Endothelial cell of umbilical vein (primary cell): ENCODE results near the gene XPO5. TPM values are rescaled to one million over a fixed set of nuclear protein-coding genes. Genes with fewer than 3 reads are reported as not detected.

Source experiments
- BruUV-seq: library from RNA; stranded (reverse); fragments of 400-500 nt; replicated peaks from 2 replicates; lab custom pipeline; 2021; lab: Mats Ljungman, UMichigan
- CTCF ChIA-PET: fragments of 300-600, 350-600 bp; sonication (Branson Sonifier 250); formaldehyde crosslinking; loops from one replicate; lab custom pipeline; 2021; ENCODE audit warnings: antibody characterized with exemption, inconsistent platforms; lab: Charles Lee
- POLR2A ChIA-PET: fragments of 300-600, 350-600 bp; sonication (Branson Sonifier 250); formaldehyde crosslinking; loops from one replicate; lab custom pipeline; 2021; ENCODE audit warnings: antibody characterized with exemption, inconsistent platforms; lab: Charles Lee
- DNase-seq: peaks from one replicate; pipeline ENCODE4 v3.0.0-alpha.2; 2011; ENCODE audit warnings: low read depth, low spot score
- FAIRE-seq: peaks from 2 replicates; lab custom pipeline; 2011; peaks lifted over from hg19 to GRCh38; lab: Jason Lieb, UNC
- H2AFZ ChIP-seq: 2 replicates; pipeline ENCODE4 v1.6.0; 2012; ENCODE audit warnings: low read depth, low read length, control low read depth, inconsistent platforms
- H3K27ac ChIP-seq: 2 replicates; pipeline ENCODE4 v1.5.1; 2011; ENCODE audit warnings: low read depth, mild to moderate bottlenecking, control low read depth, low read length, moderate library complexity; ENCODE audit not compliant: insufficient read depth
- H3K27me3 ChIP-seq, 2 experiments: 2 replicates each; pipeline versions ENCODE4 v1.6.0 to v1.6.1; 2011; ENCODE audit warnings: low read length in 2 of 2, mixed read lengths in 1 of 2; ENCODE audit not compliant: control insufficient read depth in 2 of 2, insufficient read depth in 2 of 2
- H3K36me3 ChIP-seq, 2 experiments: 2 replicates in 1 of 2; 3 replicates in 1 of 2; pipeline ENCODE4 v1.5.1; 2011; ENCODE audit warnings: low read length in 2 of 2, mild to moderate bottlenecking in 1 of 2, moderate library complexity in 1 of 2; ENCODE audit not compliant: control insufficient read depth in 2 of 2, insufficient read depth in 2 of 2; ENCODE audit errors: extremely low read depth in 1 of 2
- H3K4me1 ChIP-seq: 3 replicates; pipeline ENCODE4 v1.5.1; 2011; ENCODE audit warnings: mild to moderate bottlenecking, low read length; ENCODE audit not compliant: control insufficient read depth, insufficient read depth; ENCODE audit errors: extremely low read depth
- H3K4me2 ChIP-seq: 2 replicates; pipeline ENCODE4 v1.6.1; 2011; ENCODE audit warnings: low read length, control low read depth, mixed read lengths; ENCODE audit not compliant: insufficient read depth
- H3K4me3 ChIP-seq, 3 experiments: fragments of 200-600 bp in 1 of 3; sonication (generic), shearing (Covaris generic) in 1 of 3; replicated peaks in 1 of 3; 2 replicates each; pipeline ENCODE4 v1.5.1; 2011 to 2016; ENCODE audit warnings: control low read depth in 3 of 3, low read length in 3 of 3, mild to moderate bottlenecking in 2 of 3, inconsistent platforms in 1 of 3, low read depth in 1 of 3, moderate library complexity in 1 of 3; ENCODE audit not compliant: insufficient read depth in 1 of 3
- H3K79me2 ChIP-seq: 2 replicates; pipeline ENCODE4 v1.6.0; 2012; ENCODE audit warnings: low read length, inconsistent platforms; ENCODE audit not compliant: control insufficient read depth, insufficient read depth
- H3K9ac ChIP-seq: replicated peaks from 2 replicates; pipeline ENCODE3; 2011; ENCODE audit warnings: low read length, control low read depth; ENCODE audit not compliant: insufficient read depth; ENCODE audit errors: extremely low read depth
- H3K9me1 ChIP-seq: replicated peaks from 3 replicates; pipeline ENCODE4 v1.6.0; 2011; ENCODE audit warnings: mild to moderate bottlenecking, low read length; ENCODE audit not compliant: control insufficient read depth, insufficient read depth; ENCODE audit errors: extremely low read depth
- H3K9me3 ChIP-seq: replicated peaks from 2 replicates; pipeline ENCODE4 v1.5.1; 2012; ENCODE audit warnings: low read length, inconsistent platforms; ENCODE audit not compliant: control insufficient read depth, insufficient read depth
- H4K20me1 ChIP-seq: replicated peaks from 2 replicates; pipeline ENCODE3; 2011; ENCODE audit warnings: mild to moderate bottlenecking, low read length; ENCODE audit not compliant: control insufficient read depth, insufficient read depth; ENCODE audit errors: extremely low read depth
- EZH2 ChIP-seq: IDR thresholded peaks from 2 replicates; pipeline ENCODE4 v1.6.1; 2012; ENCODE audit warnings: borderline replicate concordance, low read depth, mild to moderate bottlenecking, moderate library complexity, low read length, inconsistent platforms; ENCODE audit not compliant: severe bottlenecking
- FOS ChIP-seq: IDR thresholded peaks from 2 replicates; pipeline ENCODE4 v1.6.1; 2011; ENCODE audit warnings: mild to moderate bottlenecking, low read length, moderate library complexity, borderline replicate concordance; ENCODE audit not compliant: insufficient read depth
- GATA2 ChIP-seq: IDR thresholded peaks from 2 replicates; pipeline ENCODE4 v1.7.0; 2011; ENCODE audit warnings: low read depth, mild to moderate bottlenecking, moderate library complexity, mixed read lengths, low read length; ENCODE audit not compliant: insufficient read length, insufficient read depth
- MAX ChIP-seq: IDR thresholded peaks from 2 replicates; pipeline ENCODE4 v1.6.1; 2011; ENCODE audit not compliant: insufficient read depth, insufficient read length
- MYC ChIP-seq: IDR thresholded peaks from one replicate; pipeline ENCODE4 v1.6.1; 2011; ENCODE audit warnings: mild to moderate bottlenecking, low read depth, low read length
- POLR2A ChIP-seq: IDR thresholded peaks from 2 replicates; pipeline ENCODE4 v1.6.1; 2012; ENCODE audit warnings: low read depth, mild to moderate bottlenecking, control low read depth, low read length
- POLR2AphosphoS5 ChIP-seq: IDR thresholded peaks from 2 replicates; pipeline ENCODE4 v1.6.1; 2012; ENCODE audit warnings: low read depth, mild to moderate bottlenecking, control low read depth, low read length, moderate library complexity; ENCODE audit not compliant: insufficient read depth
- dilution Hi-C: fragments of 300-500 bp; cut with MboI; formaldehyde crosslinking; loops from one replicate; pipeline ENCODE4 v1.15.0; 2019; ENCODE audit warnings: low sequenced_read_pairs; ENCODE audit not compliant: extremely low pct_ligation_motif_present
- intact Hi-C: fragments of 100-400 bp; cut with micrococcal nuclease; formaldehyde crosslinking; loops from one replicate; pipeline ENCODE4 v1.10.0; 2022
- polyA plus RNA-seq, 4 experiments: library from polyadenylated mRNA; depleted of rRNA in 3 of 4; stranded (reverse) in 3 of 4; unstranded in 1 of 4; fragments of >200 nt; gene quantifications; 2 replicates each; pipeline versions ENCODE4 v1.2.1 to v1.2.3, GENCODE V29; 2011 to 2012; ENCODE audit warnings: missing spikeins in 1 of 4
- total RNA-seq: library from RNA; stranded (reverse); gene quantifications from 2 replicates; pipeline ENCODE4 v1.2.3, GENCODE V29; 2021
- TF ChIP-seq, protein P1 (sequence below), 2 donors: IDR thresholded peaks; 1 replicate in 1 of 2; 2 replicates in 1 of 2; pipeline ENCODE4 v1.5.1; 2011; ENCODE audit warnings: low read length in 2 of 2, mild to moderate bottlenecking in 2 of 2, moderate library complexity in 2 of 2, control low read depth in 1 of 2, inconsistent platforms in 1 of 2, low read depth in 1 of 2; ENCODE audit not compliant: insufficient read depth in 1 of 2; ENCODE audit errors: extremely low read depth in 1 of 2

The XPO5 gene
- total and polyA plus RNA-seq, 2 donors (not counting 3 experiments of a cell fraction or from before 2014, with no cell fraction given) = 28.4 to 50.0 TPM

GRCh38 chr6:43508481-43509141 is 67.2 kb downstream of the XPO5 start:
- CTCF ChIA-PET = interaction anchor here (1.9 to 19.0 kb wide), 6 partner anchors 9 to 280 kb away, joined by 5 to 289 read pairs (median 34); partner anchors contain the start of genes DLK2 and DNPH1
- POLR2A ChIA-PET = interaction anchor here (0.6 kb wide), 1 partner anchor 288 kb away, joined by 3 read pairs; no protein-coding TSS in a partner anchor
- TF ChIP-seq POLR2AphosphoS5 (no peak), MAX (no peak), GATA2 (no peak), POLR2A (no peak), FOS (no peak), MYC (no peak), EZH2 (no peak)
- TF ChIP-seq, protein P1, sequence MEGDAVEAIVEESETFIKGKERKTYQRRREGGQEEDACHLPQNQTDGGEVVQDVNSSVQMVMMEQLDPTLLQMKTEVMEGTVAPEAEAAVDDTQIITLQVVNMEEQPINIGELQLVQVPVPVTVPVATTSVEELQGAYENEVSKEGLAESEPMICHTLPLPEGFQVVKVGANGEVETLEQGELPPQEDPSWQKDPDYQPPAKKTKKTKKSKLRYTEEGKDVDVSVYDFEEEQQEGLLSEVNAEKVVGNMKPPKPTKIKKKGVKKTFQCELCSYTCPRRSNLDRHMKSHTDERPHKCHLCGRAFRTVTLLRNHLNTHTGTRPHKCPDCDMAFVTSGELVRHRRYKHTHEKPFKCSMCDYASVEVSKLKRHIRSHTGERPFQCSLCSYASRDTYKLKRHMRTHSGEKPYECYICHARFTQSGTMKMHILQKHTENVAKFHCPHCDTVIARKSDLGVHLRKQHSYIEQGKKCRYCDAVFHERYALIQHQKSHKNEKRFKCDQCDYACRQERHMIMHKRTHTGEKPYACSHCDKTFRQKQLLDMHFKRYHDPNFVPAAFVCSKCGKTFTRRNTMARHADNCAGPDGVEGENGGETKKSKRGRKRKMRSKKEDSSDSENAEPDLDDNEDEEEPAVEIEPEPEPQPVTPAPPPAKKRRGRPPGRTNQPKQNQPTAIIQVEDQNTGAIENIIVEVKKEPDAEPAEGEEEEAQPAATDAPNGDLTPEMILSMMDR (IDR thresholded peaks at IDR 0.05; ENCODE audit: extremely low read depth in 1 of 2, insufficient read depth in 1 of 2, low read depth in 1 of 2, low read length in 2 of 2) = no peak
- Histone ChIP-seq H3K36me3 (peaks cover 0 to 31% of the 10 kb centered on the region in 2 experiments), H2AFZ (no peak overlapping the region), H3K9me3 (no peaks in the 10 kb centered on the region), H4K20me1 (no peaks in the 10 kb centered on the region), H3K9me1 (no peaks in the 10 kb centered on the region), H3K9ac (no peak overlapping the region), H3K4me3 (no peak overlapping the region), H3K4me2 (no peak overlapping the region), H3K27ac (no peak overlapping the region), H3K4me1 (peaks cover 7% of the 10 kb centered on the region), H3K79me2 (no peaks in the 10 kb centered on the region), H3K27me3 (no peaks in the 10 kb centered on the region)
- dilution Hi-C loops = no loop called here
- intact Hi-C loops = loop anchor here (10.0 kb wide), 1 partner anchor 604 kb away; no protein-coding TSS in a partner anchor
- BruUV-seq = no TSS peak
- FAIRE-seq (no peak), DNase-seq (no peak)
